ENCODE data around the gene MAP2K3. TPM values are rescaled to one million over a fixed set of nuclear protein-coding genes. Genes with fewer than 3 reads are reported as not detected.

The MAP2K3 gene
- total and polyA plus RNA-seq, 2 of the 4 experiments (the other 2 are of a cell fraction), result 23.5 to 82.2 TPM

DNA sequence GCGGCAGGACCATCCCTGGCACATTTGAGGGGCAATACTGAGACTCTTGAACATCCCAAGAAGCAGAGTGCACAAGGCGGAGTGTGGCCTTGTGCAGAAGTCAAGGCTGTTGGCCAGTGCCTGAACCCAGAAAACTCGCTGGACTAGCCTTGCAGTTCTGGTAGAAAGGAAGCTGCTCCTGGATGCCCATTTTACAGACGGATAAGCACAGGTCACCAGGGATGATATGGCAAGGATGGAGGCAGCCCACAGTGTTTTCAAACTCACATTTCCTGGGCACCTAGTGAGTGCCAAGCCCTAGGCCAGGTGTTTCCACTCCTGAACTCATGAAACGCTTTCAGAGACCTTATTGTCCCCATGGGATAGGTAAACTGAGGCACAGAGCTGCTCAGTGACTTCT is 1.7 kb upstream of the MAP2K3 start:
- intact Hi-C loops (cut with micrococcal nuclease) (loop anchor here (5.0 kb wide), 1 partner anchor 71 kb away; the partner anchor contains the start of gene TMEM11), in situ Hi-C loops (cut with MboI; ENCODE audit: low sequenced_read_pairs) (loop anchor here (5.0 kb wide), 1 partner anchor 229 kb away; no protein-coding TSS in a partner anchor), dilution Hi-C loops (cut with HindIII; ENCODE audit: low sequenced_read_pairs, unreplicated experiment) (no loop called here)
- TF ChIP-seq RAD21 (IDR thresholded peaks at IDR 0.05; ENCODE audit: low read length) (no peak), MAFK (IDR thresholded peaks at IDR 0.05; ENCODE audit: low read depth, low read length) (no peak), CEBPB (IDR thresholded peaks at IDR 0.05; ENCODE audit: low read depth, low read length) (no peak), RCOR1 (IDR thresholded peaks at IDR 0.05; ENCODE audit: insufficient replicate concordance, low read length) (no peak), FOS (IDR thresholded peaks at IDR 0.05; ENCODE audit: low read depth, low read length) (no peak), POLR2A (IDR thresholded peaks at IDR 0.05; ENCODE audit: low read depth, low read length) (0 out of 2 replicates have a peak, but pooled peaks have one; percentile 13), NFE2L2 (IDR thresholded peaks at IDR 0.05; ENCODE audit: low read depth, low read length) (no peak), ELK1 (IDR thresholded peaks at IDR 0.05; ENCODE audit: borderline replicate concordance, low read depth, low read length) (no peak), SMC3 (IDR thresholded peaks at IDR 0.05; ENCODE audit: low read depth, low read length) (no peak)
- Histone ChIP-seq H2BK20ac (ENCODE audit: low read depth, low read length) (peak overlapping the region; percentile 99), H3K79me1 (ENCODE audit: low read depth in 1 of 2, low read length in 2 of 2) (peaks cover 6 to 52% of the 10 kb centered on the region in 2 experiments; a peak in 3 of 4 replicates), H3K9me3 (ENCODE audit: control insufficient read depth, insufficient read depth, low read length) (no peaks in the 10 kb centered on the region), H3K9ac (ENCODE audit: low read depth, low read length) (no peak overlapping the region), H2AFZ (replicated peaks; ENCODE audit: low read length, poor library complexity) (peak overlapping the region; percentile 77), H2AK9ac (replicated peaks; ENCODE audit: low read depth, low read length, poor library complexity) (peak overlapping the region; percentile 96), H3K4me1 (ENCODE audit: control insufficient read depth, insufficient read depth, low read length) (peaks cover 32% of the 10 kb centered on the region), H4K5ac (ENCODE audit: low read depth, low read length) (peak overlapping the region; percentile 59), H3K4me3 (ENCODE audit: insufficient read depth, low read depth, low read length) (no peak overlapping the region), H2BK15ac (ENCODE audit: low read depth, low read length) (peak overlapping the region; percentile 82), H4K8ac (ENCODE audit: low read depth in 2 of 2, low read length in 2 of 2) (peak overlapping the region; percentile 33 to 91), H3K9me1 (ENCODE audit: insufficient read depth, low read length) (peaks cover 29% of the 10 kb centered on the region), H2BK120ac (ENCODE audit: low read depth, low read length) (peak overlapping the region; percentile 99), H2BK5ac (ENCODE audit: low read depth, low read length, poor library complexity, severe bottlenecking) (peak overlapping the region; percentile 95), H3K4ac (ENCODE audit: low read depth, low read length) (peak overlapping the region; percentile 99), H3K27me3 (ENCODE audit: control insufficient read depth, insufficient read depth, low read length) (no peaks in the 10 kb centered on the region), H2AK5ac (ENCODE audit: low read depth, low read length) (peak overlapping the region; percentile 99), H4K91ac (ENCODE audit: insufficient read depth, low read depth, low read length) (peak overlapping the region; percentile 78), H3K14ac (replicated peaks; ENCODE audit: low read depth, low read length) (peak overlapping the region; percentile 89), H3K27ac (ENCODE audit: insufficient read depth, low read length) (peak overlapping the region; percentile 75), H3K18ac (ENCODE audit: low read depth, low read length) (peak overlapping the region; percentile 65), H3K4me2 (ENCODE audit: low read depth, low read length) (no peak overlapping the region), H4K20me1 (ENCODE audit: insufficient read depth, low read length) (peaks cover 29% of the 10 kb centered on the region), H3K23ac (ENCODE audit: low read depth, low read length) (peak overlapping the region; percentile 94), H3K56ac (ENCODE audit: extremely low read depth, insufficient read depth, low read length) (peak overlapping the region; percentile 83), H3K36me3 (ENCODE audit: control insufficient read depth, insufficient read depth, low read length) (no peaks in the 10 kb centered on the region)
- ChIA-PET POLR2A (ENCODE audit: unreplicated experiment) (no interaction called here), CTCF (interaction anchor here (0.9 kb wide), 1 partner anchor 228 kb away, joined by 3 read pairs; no protein-coding TSS in a partner anchor)
- no peak for ATAC-seq (ENCODE audit: low read depth)
- WGBS, 2 experiments (ENCODE audit: extremely low coverage in 2 of 2, insufficient read length in 1 of 2), result 93% methylated on average over 2 of the region's 5 CpGs; no CpG with 5 or more reads in 1 of the 2 experiments
- BruUV-seq (replicated peaks), result no TSS peak
- DNase-seq, result no peak
